CD4-positive, alpha-beta T cell treated with Interleukin-15 for 1 hour (primary cell): ENCODE results near the gene TMEM116.
"Not testable (repeated sequence)": the region's sequence is repeated elsewhere in the genome, so short reads cannot be mapped to it uniquely, and the experiment has no call there.

Experiments
- DNase-seq: peaks from one replicate; pipeline ENCODE4 v3.0.0-alpha.2; 2020

Gene TMEM116

GRCh38 chr12:112008918-112009317, 4.0 kb downstream of the TMEM116 start:
- DNase-seq, result no peak

- no peak for DNase-seq
Observed at GRCh38 chr12:112007945-112008344, 5.0 kb downstream of the TMEM116 start.

GRCh38 chr12:112005419-112006395, 7.3 kb downstream of the TMEM116 start:
- DNase-seq, result no peak

GRCh38 chr12:112004041-112004440, 8.9 kb downstream of the TMEM116 start:
- no peak for DNase-seq

- DNase-seq, result no peak
Observed at GRCh38 chr12:112001576-112001975, 11.4 kb downstream of the TMEM116 start.

GRCh38 chr12:112000820-112001219, 12.1 kb downstream of the TMEM116 start:
- DNase-seq, result no peak

GRCh38 chr12:111999129-111999528, 13.8 kb downstream of the TMEM116 start:
- not testable (repeated sequence) for DNase-seq

GRCh38 chr12:111998015-111998414, 14.9 kb downstream of the TMEM116 start:
- DNase-seq, result no peak

GRCh38 chr12:111997300-111997699, 15.7 kb downstream of the TMEM116 start:
- DNase-seq, result no peak

GRCh38 chr12:111995782-111996480, 17.0 kb downstream of the TMEM116 start:
- no peak for DNase-seq

GRCh38 chr12:111994211-111995111, 18.5 kb downstream of the TMEM116 start:
- DNase-seq, result not testable (repeated sequence)

GRCh38 chr12:111993292-111994150, 19.4 kb downstream of the TMEM116 start:
- DNase-seq, result no peak

- DNase-seq, result no peak
Observed at GRCh38 chr12:111992464-111992863, 20.5 kb downstream of the TMEM116 start.

- DNase-seq, result no peak
Observed at GRCh38 chr12:111991946-111992345, 21.0 kb downstream of the TMEM116 start.

GRCh38 chr12:111991535-111991934, 21.4 kb downstream of the TMEM116 start:
- DNase-seq, result no peak

GRCh38 chr12:111984820-111985219, 28.1 kb downstream of the TMEM116 start:
- no peak for DNase-seq

- no peak for DNase-seq
Observed at GRCh38 chr12:111981987-111982386, 31.0 kb downstream of the TMEM116 start.

- DNase-seq, result no peak
Observed at GRCh38 chr12:111980598-111980997, 32.4 kb downstream of the TMEM116 start.

GRCh38 chr12:111978545-111978944, 34.4 kb downstream of the TMEM116 start:
- DNase-seq, result no peak

GRCh38 chr12:111976860-111977259, 36.1 kb downstream of the TMEM116 start:
- no peak for DNase-seq

- DNase-seq, result no peak
Observed at GRCh38 chr12:111976291-111976690, 36.7 kb downstream of the TMEM116 start.
